Keratinocyte (primary cell): ENCODE results near the gene CFLAR. TPM values are rescaled to one million over a fixed set of nuclear protein-coding genes. Genes with fewer than 3 reads are reported as not detected.
A peak's percentile ranks its signal among the peaks of the same experiment; 100 is the strongest.

Experiments used
- DNase-seq: peaks from one replicate; pipeline ENCODE4 v3.0.0-alpha.2; 2011; ENCODE audit warnings: low read depth, missing footprints, low spot score
- FAIRE-seq: peaks from 2 replicates; lab custom pipeline; 2011; peaks lifted over from hg19 to GRCh38; lab: Jason Lieb, UNC
- H2AFZ ChIP-seq: 2 replicates; pipeline ENCODE4 v1.6.0; 2012; ENCODE audit warnings: low read length, control low read depth, inconsistent platforms; ENCODE audit not compliant: control insufficient read depth
- H3K27ac ChIP-seq: 2 replicates; pipeline ENCODE4 v1.5.1; 2011; ENCODE audit warnings: low read length; ENCODE audit not compliant: control insufficient read depth, insufficient read depth
- H3K27me3 ChIP-seq: 3 replicates; pipeline ENCODE4 v1.6.0; 2011; ENCODE audit warnings: low read length; ENCODE audit not compliant: control insufficient read depth, insufficient read depth; ENCODE audit errors: extremely low read depth
- H3K36me3 ChIP-seq, 2 experiments: 2 replicates in 1 of 2; 3 replicates in 1 of 2; pipeline ENCODE4 v1.5.1; 2011; ENCODE audit warnings: low read length in 2 of 2, mild to moderate bottlenecking in 1 of 2; ENCODE audit not compliant: control insufficient read depth in 2 of 2, insufficient read depth in 2 of 2; ENCODE audit errors: extremely low read depth in 1 of 2
- H3K4me1 ChIP-seq: 3 replicates; pipeline ENCODE4 v1.5.1; 2011; ENCODE audit warnings: low read length; ENCODE audit not compliant: control insufficient read depth, insufficient read depth; ENCODE audit errors: extremely low read depth
- H3K4me2 ChIP-seq: 3 replicates; pipeline ENCODE4 v1.6.0; 2011; ENCODE audit warnings: low read depth, low read length; ENCODE audit not compliant: control insufficient read depth, insufficient read depth; ENCODE audit errors: extremely low read depth
- H3K4me3 ChIP-seq, 3 experiments: fragments of 200-600 bp in 1 of 3; sonication (generic) in 1 of 3; 2 replicates in 2 of 3; 3 replicates in 1 of 3; pipeline ENCODE4 v1.5.1; 2011 to 2016; ENCODE audit warnings: low read length in 3 of 3, mild to moderate bottlenecking in 3 of 3, control low read depth in 2 of 3, inconsistent platforms in 1 of 3, low read depth in 1 of 3, mixed read lengths in 1 of 3, mixed run types in 1 of 3, moderate library complexity in 1 of 3; ENCODE audit not compliant: control insufficient read depth in 2 of 3, insufficient read depth in 2 of 3; ENCODE audit errors: extremely low read depth in 1 of 3
- H3K79me2 ChIP-seq: 2 replicates; pipeline ENCODE4 v1.6.0; 2012; ENCODE audit warnings: low read length; ENCODE audit not compliant: control insufficient read depth, insufficient read depth
- H3K9ac ChIP-seq: 3 replicates; pipeline ENCODE4 v1.6.0; 2011; ENCODE audit warnings: low read length; ENCODE audit not compliant: control insufficient read depth, insufficient read depth; ENCODE audit errors: extremely low read depth
- H3K9me1 ChIP-seq: 3 replicates; pipeline ENCODE4 v1.6.0; 2011; ENCODE audit warnings: low read length; ENCODE audit not compliant: control insufficient read depth, insufficient read depth; ENCODE audit errors: extremely low read depth
- H3K9me3 ChIP-seq: 2 replicates; pipeline ENCODE4 v1.5.1; 2012; ENCODE audit warnings: low read depth, low read length; ENCODE audit not compliant: control insufficient read depth
- H4K20me1 ChIP-seq: 3 replicates; pipeline ENCODE4 v1.6.0; 2011; ENCODE audit warnings: low read length; ENCODE audit not compliant: control insufficient read depth, insufficient read depth; ENCODE audit errors: extremely low read depth
- CTCF ChIP-seq, 3 experiments: IDR thresholded peaks in 1 of 3; conservative IDR thresholded peaks in 1 of 3; optimal IDR thresholded peaks in 1 of 3; 2 replicates in 2 of 3; 3 replicates in 1 of 3; pipeline versions ENCODE3 to v1.5.1; 2011; ENCODE audit warnings: low read length in 3 of 3, mild to moderate bottlenecking in 3 of 3, moderate library complexity in 2 of 3, control low read depth in 1 of 3, inconsistent platforms in 1 of 3; ENCODE audit not compliant: insufficient read depth in 2 of 3; ENCODE audit errors: extremely low read depth in 1 of 3
- EZH2 ChIP-seq: IDR thresholded peaks from one replicate; pipeline ENCODE4 v1.6.1; 2012; ENCODE audit warnings: inconsistent platforms, mild to moderate bottlenecking, low read length, moderate library complexity
- dilution Hi-C: fragments of 300-500 bp; cut with MboI; formaldehyde crosslinking; loops from one replicate; pipeline ENCODE4 v1.7.0; 2020; ENCODE audit warnings: low sequenced_read_pairs; ENCODE audit not compliant: extremely low pct_ligation_motif_present
- polyA minus RNA-seq, 3 experiments: library from RNA; depleted of rRNA, polyadenylated mRNA; stranded (reverse); fragments of >200 nt; gene quantifications; 1 replicate in 1 of 3; 2 replicates in 1 of 3; 3 replicates in 1 of 3; pipeline ENCODE4 v1.2.3, GENCODE V29; 2011
- polyA plus RNA-seq, 5 experiments: library from polyadenylated mRNA; depleted of rRNA in 3 of 5; stranded (reverse) in 3 of 5; stranded (forward) in 1 of 5; unstranded in 1 of 5; fragments of >200 nt; gene quantifications; 1 replicate in 1 of 5; 2 replicates in 3 of 5; 3 replicates in 1 of 5; pipeline versions ENCODE4 v1.2.1 to v1.2.3, GENCODE V29; 2011 to 2012; ENCODE audit warnings: missing spikeins in 2 of 5, low read depth in 1 of 5, low replicate concordance in 1 of 5

Gene CFLAR
- polyA plus RNA-seq: 34.2 to 49.0 TPM (median 37.3 TPM) in 3 replicates
- polyA plus RNA-seq (2011; ENCODE audit: low read depth): 99.9 TPM
- 30.0 and 42.3 TPM in 2 replicates for polyA plus RNA-seq (2011; cell fraction: cytosol; rRNA removed)
- 135 and 160 TPM in 2 replicates for polyA plus RNA-seq (2011; cell fraction: nucleus; rRNA removed)
- polyA plus RNA-seq (2012; ENCODE audit: low replicate concordance): 34.7 and 74.4 TPM in 2 replicates
- 39.4 to 118 TPM (median 114 TPM) in 3 replicates for polyA minus RNA-seq
- polyA minus RNA-seq (2011; cell fraction: cytosol; rRNA and poly(A)+ RNA removed): 22.4 TPM
- polyA minus RNA-seq (2011; cell fraction: nucleus; rRNA and poly(A)+ RNA removed): 95.2 and 170 TPM in 2 replicates

- FAIRE-seq (no peak), DNase-seq (no peak)
- dilution Hi-C loops: no loop called here
- Histone ChIP-seq H3K4me3 (peak within 1 kb of the TSS; percentile 72 to 84 (median 74)), H3K4me2 (peak within 1 kb of the TSS; percentile 83), H3K9ac (peak within 1 kb of the TSS; percentile 90), H3K27me3 (no peaks in the 10 kb centered on the region), H3K9me3 (no peaks in the 10 kb centered on the region), H3K27ac (peak within 1 kb of the TSS; percentile 93), H3K79me2 (peaks cover 25% of the 10 kb centered on the region), H3K36me3 (peaks cover 0 to 2% of the 10 kb centered on the region in 2 experiments), H2AFZ (peak within 1 kb of the TSS; percentile 34), H4K20me1 (no peaks in the 10 kb centered on the region), H3K9me1 (no peaks in the 10 kb centered on the region), H3K4me1 (peaks cover 21% of the 10 kb centered on the region)
- TF ChIP-seq EZH2 (no peak), CTCF (optimal IDR thresholded peaks at IDR 0.05 in 1 of 3, IDR thresholded peaks at IDR 0.05 in 1 of 3, conservative IDR thresholded peaks at IDR 0.05 in 1 of 3; ENCODE audit: extremely low read depth in 1 of 3, insufficient read depth in 2 of 3, low read length in 3 of 3) (no peak)
Measured at GRCh38 chr2:201116115-201116958, at the start of gene CFLAR. Gene CFLAR, plus strand, starts transcription at chr2:201116164. Its CDS starts 13,702 bp downstream, at chr2:201129866.

- Histone ChIP-seq H3K4me1 (peaks cover 27% of the 10 kb centered on the region), H3K9me3 (no peaks in the 10 kb centered on the region), H3K4me3 (peak overlapping the region; percentile 78 to 97 (median 96)), H3K36me3 (peaks cover 0 to 5% of the 10 kb centered on the region in 2 experiments), H3K79me2 (peaks cover 79% of the 10 kb centered on the region), H3K9me1 (no peaks in the 10 kb centered on the region), H3K9ac (peak overlapping the region; percentile 97), H4K20me1 (no peaks in the 10 kb centered on the region), H3K4me2 (peak overlapping the region; percentile 69), H2AFZ (peak overlapping the region; percentile 92), H3K27ac (peak overlapping the region; percentile 99), H3K27me3 (no peaks in the 10 kb centered on the region)
- no peak for FAIRE-seq
- DNase-seq: no peak
- dilution Hi-C loops: no loop called here
- TF ChIP-seq CTCF (optimal IDR thresholded peaks at IDR 0.05 in 1 of 3, IDR thresholded peaks at IDR 0.05 in 1 of 3, conservative IDR thresholded peaks at IDR 0.05 in 1 of 3; ENCODE audit: extremely low read depth in 1 of 3, insufficient read depth in 2 of 3, low read length in 3 of 3) (no peak), EZH2 (no peak)
Measured at GRCh38 chr2:201070948-201071478, 45.0 kb upstream of the CFLAR start.
